NOMO-1 treated with DMSO at 0.1 percent for 48 hours (cell line): ENCODE data around the gene CNNM3.
A peak's percentile ranks its signal among the peaks of the same experiment; 100 is the strongest.

Experiments used
- DNase-seq: peaks from one replicate; lab custom pipeline; 2025; ENCODE audit not compliant: unreplicated experiment; lab: John Stamatoyannopoulos, UW

CNNM3 gene

DNA sequence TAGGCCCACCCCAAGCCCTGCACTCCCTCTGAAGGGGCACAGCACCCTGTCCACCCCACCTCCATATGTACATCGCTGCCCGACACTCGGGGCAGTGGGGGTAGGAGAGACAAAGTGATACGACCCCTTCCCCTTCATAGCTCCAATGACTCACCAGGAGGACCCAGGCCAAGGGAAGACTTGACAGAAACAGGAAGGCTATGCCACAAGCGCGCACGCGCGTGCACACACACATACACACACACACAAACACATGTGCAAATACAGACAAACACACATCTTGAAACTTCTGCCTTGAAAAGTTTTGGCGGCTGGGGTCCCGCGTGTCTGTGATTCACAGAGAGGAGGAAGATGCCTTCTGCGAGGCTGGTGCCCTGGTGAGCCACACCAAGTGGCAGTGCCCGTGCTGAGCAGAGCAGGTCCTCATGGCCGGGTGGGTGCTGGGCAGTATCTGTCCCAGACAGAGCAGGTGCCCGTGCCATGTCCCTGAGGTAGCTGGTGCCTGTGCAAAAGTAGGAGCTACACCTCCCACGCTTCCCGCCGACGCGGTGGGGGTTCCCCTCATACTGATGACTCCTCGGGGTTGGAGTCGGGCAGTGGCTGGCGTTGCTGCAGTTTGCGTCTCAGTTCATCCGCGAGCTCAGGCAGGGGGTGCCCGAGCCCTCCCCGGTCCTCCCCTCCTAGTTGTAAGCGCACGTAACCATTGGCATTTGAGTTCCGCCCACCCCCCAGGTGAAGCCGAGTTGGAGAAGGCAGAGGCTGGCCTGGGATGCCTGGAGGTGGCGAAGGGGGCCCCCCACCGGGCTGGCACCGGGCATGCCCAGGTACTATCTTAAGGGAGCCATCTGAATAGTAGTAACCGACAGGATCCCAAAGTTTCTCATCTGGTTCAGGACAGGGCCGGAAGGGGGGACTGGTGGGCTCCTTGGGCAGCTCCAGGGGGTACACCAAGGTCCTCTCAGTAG, 44.3 kb downstream of the CNNM3 start:
- DNase-seq, result no peak

DNA sequence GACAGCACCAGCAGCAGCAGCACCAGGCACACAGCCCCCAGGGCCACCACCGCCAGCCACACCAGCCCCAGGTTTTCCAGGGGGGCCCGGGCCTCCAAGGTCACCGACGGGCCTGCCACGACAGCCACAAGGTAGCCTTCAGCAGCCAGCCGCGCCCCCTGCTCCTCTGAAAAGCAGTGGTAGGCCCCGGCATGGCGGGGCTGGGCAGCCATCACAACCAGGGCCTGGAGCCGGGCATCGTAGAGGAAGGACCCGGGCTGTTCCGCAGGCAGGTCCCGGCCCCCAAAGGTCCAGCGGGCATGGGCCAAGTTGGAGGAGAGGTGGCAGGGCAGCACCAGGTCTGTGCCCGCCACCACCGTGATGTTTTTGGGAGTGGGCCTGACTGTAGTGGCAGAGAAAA, 45.0 kb downstream of the CNNM3 start:
- DNase-seq, result no peak

DNA sequence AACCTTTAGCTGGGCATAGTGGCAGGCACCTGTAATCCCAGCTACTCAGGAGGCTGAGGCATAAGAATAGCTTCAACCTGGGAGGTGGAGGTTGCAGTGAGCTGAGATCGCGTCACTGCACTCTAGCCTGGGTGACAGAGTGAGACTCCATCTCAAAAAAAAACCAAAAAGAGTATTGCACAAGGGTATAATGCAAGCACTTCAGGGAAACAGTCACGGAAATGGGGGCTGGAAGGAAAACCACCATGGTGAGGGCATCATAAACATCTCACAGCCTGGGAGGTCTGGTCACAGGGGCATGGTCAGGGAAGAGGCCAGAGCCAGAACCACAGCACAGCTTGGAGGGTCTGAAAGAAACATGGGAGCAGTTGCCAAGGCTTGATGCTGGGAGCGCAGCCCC, 47.0 kb downstream of the CNNM3 start:
- peak; percentile 27 for DNase-seq

DNA sequence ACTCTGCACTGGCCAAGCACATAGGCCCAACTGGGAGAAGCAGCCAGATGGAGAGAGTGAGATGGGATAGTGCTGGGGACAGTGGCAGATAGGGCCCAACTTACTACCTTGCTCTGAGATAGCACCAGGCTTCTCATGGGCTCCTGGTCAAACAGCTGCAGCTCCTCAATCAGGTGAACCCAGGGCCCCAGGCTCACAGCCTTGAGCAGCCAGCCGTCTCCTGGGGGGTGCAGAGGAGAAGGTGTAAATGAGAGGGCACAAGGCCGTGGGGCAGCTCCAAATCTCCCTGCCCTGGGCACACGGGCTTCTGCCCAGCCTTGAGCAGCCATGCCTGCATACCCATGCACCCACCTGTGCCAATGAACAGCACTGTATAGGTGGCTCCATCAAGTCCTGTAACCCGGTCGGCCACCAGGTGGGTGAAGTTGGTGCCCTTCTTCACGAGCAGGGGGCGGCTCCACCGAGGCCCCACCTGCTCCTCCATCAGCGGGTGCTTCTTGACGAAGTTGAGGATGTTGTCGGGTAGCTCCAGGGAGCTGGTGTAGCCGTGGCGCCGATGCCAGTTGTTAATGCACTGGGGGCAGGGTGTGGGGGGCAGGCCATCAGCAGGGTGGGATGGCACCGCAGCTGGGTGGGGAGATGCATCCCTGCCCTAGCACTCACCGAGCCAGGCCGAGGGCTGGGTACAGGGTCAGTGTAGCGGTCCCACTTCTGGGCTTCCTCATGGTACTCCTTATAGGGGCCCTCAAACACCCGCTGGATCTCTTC, 47.7 kb downstream of the CNNM3 start:
- DNase-seq, result no peak

DNA sequence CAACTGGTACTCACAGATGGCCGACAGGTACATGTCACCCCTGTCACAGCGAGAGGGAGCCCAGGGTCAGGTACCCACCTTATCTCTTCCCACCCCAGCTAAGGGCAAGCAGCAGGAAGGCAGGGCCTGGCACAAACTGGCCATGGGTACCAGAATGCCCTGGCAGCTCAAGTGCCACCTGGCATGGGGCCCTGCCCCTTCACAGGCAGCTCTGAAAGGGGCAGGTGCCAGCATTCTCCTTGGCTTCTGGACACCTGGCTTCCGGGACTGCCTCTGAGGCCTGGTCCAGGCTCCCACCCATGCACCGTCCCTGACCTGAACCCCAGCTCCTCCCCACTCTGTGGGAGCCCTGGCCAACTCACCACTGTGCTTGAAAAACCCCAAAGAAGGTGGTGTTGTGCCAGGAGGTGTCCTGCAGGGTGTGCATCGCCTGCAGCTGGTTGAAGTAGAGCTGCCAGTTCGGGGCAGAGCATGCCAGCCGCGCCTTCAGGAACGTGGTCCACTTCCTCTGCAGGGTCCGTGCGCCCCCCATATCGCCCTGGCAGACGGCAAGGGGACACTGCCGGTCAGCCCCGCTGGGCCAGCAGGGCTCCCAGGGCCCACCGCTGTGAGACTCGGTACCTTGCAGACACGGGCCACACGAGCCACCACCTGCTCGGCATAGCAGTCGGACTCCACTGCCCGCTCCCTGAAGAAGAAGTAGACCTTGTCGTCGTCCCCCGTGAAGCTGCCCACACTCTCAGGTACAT, 48.4 kb downstream of the CNNM3 start:
- no peak for DNase-seq

DNA sequence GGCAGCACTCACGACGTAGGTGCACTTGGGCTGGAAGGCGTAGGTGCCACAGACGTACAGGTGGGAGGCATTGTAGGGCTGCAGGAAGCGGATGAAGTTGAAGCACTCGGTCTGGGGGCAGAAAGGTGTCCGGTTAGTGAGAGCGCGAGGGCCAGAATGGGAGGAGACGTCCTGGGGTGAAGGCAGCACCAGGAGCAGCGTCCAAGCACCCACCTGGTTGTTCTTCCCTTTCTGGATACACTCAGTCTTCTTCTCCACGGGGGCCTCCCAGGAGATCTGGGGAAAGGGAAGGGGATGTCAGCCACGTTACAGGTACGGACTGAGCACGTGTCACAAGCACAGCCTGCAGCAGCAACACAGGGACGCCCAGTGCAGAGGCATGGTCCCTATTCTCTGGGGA, 49.6 kb downstream of the CNNM3 start:
- DNase-seq, result no peak

DNA sequence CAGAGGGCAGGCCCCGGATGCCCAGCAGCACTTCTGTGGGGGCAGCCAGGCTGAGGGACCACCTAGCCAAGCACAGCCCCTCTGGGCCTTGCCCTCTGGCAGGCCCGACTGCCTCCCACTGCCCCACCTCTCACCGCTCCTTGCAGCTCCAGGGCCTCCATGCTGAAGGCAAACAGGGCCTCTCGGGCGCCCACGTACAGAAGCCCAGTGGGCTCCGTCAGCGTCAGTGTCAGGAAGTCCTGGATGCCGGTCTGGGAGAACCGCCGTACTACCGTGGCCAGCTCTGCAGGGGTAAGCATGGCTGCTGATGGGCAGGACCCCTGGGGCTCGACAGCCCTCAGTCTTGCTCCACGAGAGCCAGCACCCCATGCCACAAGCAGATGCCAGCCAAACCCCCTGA, 50.1 kb downstream of the CNNM3 start:
- no peak for DNase-seq

DNA sequence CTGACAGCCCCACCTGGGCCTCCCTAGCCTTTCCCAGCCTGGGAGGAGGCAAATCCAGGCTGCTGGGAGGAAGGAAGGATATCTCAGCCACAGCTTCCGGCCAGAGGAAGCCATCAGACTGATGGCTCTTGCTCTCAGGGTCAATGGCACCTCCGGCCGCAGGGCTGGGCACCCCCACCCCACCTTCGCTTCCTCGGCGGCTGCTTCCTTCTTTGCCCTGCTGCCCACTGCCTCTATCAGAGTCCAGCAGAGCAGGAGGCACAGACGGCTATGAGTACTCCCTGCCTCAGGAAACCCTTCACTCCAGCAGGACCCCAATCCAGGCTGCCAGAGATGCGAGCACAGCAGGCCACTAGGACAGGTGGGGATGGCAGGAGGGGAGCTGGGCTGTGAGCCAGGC, 50.5 kb downstream of the CNNM3 start:
- DNase-seq, result no peak

DNA sequence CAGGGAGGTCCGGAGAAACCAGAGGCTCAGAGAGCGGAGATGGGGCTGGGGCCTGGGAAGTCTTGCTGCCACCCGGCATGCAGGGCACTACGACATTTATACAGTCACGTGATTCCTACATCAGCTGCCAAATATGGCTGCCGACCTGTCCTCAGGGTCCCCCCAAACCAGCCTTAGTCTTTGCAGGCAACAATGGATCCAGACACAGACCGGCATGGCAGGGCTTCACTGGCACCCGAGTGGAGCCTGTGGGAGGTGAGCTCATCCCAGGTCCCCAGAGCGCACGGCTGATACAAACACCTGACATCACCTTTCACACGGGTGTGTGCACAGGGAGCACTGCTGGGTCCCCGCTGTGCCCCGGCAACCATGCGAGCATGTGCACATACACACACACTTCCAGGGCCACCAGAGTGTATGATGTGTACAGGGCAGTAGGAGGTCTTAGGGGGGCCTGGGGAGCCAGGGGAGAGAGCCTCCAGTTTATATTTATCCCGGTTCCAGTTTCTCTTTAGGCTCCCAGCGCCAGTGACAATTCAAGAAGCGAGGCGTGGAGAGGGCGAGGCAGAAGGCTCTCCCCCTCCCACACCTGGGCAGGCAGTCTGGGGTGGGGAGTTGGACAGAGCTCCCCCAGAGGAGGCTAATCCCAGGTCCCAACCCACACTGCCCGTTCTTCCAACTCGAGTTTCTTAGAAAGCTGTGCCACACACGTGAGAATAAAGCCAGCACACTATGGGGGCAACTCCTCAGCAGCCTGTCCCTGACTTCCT, 51.1 kb downstream of the CNNM3 start:
- no peak for DNase-seq

DNA sequence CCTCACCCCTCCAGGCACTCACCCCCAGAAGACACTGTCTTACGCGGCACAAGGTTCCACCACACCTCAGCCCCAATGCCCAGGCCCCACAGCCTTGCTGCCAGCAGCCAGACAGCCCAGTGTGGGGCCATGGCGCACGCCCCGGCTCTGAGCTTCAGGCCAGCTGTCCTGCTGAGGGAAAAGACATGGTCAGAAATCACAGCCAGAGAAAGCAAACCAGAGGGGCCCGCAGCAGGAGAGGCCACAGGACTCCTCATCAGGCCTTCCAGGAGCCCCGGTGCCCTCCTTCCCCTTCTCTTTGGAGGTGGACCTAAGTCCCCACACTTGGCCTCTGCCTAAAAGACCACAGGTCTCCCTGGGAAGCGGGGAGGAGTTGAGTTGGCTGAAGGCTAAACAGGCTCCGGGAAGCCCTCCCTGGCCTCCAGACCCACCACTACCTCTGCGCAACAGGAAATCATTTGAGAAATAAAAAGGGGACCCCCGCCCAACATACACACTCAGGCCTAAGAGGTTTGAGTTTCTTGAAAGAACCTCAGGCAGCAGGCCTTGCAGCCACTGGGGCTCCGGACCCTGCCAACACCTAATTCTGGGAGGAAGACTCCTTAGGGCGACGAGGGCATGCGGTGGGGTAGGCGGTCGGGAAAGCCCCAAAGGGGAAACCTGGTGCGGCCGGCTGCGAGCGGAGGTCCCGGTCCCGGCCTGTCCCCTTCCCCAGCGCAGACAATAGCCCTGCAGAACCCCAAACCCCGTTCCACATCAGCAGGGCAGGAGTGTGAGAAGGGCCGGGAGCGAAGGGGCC, 51.9 kb downstream of the CNNM3 start:
- no peak for DNase-seq

DNA sequence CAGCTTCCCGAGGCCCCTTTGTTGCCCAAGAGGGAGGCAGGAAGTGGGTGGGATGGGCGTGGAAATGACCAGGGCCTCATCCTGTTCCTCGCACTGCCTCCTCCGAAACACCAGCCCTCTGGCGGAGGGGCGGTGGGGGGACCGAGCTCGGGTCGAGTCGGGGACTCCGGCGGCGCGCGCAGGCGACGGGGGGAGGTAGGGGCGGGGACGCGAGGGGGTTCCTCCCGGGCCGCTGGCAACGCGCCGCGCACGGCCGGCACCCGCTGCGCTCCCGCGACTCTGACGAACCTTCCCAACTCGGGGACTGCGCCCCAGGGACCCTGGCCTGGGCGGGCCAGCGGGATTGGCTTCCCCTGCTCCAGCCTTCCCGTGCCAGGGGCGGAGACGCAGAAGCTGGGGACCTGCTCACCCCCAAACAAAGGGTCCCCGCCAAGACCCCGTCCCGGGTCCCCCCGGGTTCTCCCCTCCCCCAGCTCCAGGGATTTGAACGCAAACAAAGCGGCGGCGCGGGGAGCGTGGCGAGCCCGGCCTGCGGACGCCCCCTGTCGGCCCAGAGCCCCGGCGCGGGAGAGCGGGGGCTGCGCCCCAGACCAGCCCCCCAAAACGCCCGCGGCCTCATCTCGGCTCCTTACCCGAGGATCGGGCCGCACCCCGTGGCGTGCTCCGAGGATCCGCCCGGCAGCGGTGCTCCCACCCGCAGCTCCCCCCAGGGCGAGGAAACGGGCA, 52.6 kb downstream of the CNNM3 start:
- peak; percentile 76 for DNase-seq

DNA sequence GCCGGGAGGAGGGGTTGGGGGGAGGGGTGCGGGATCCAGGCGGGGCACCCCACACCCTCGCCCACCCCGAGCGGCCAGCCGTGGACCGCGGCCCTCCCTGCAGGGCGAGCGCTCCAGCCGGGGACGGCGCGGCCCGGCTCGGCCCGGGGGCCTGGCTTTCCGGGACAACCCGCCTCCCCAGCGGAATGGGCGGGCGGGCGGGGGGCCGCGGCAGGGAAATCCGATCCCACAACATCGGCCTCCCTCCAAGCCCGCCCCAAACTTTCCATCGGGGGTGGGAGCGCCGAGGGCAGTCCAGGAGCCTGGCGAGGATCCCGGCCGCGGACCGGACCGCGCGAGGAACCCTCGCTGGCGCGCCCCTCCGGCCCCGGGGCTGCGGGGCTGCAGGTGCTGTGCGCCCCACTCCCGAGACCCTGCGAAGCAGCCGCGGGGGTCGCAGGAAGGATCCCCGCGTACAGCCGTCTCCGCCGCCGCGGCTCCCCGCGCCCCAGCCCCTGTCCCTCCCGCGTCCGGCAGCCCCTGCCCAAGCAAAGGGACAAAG, 53.3 kb downstream of the CNNM3 start:
- no peak for DNase-seq

DNA sequence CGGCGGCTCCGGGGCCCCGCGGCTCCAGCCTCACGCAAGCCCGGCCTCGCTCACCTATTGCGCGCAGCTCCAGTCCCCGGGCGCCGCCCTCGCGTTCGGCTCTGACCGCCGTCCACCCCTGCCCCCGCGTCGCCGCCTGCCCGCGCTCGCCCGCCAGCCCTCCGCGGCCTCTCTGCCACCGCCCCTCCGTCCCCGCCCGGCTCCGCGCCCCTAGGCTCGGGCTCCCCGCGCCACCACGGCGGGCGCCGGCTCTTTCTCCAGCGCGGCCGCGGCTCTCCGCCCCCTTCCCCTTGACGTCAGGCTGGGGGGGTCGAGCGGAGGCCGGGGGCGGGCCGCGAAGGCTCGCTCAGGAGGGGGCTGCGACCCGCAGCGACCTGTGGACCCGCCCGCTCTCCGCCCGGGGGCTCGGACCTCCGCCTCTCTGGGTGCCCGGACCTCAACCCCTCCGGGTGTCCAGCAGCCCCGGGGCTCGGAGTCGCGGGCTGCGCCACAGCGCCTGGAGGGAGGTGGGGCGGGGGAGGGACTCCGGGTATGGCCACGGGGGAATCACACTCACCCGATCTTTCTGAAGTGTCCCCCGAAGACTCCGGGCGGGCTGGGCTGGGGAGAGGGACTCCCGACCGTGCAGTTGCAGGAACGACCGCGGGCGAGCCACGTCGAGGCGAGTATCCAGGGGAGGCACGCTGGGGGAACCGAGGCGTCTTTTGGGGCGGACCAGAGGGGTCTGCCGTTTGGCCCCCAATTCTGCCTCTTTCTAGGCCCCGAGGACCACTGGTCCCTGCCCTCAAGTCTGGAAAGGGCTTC, 54.0 kb downstream of the CNNM3 start, which contains the start of gene SEMA4C:
Gene SEMA4C (minus strand): TSS at position 259 of the 804 bp plus-strand sequence. CDS start 2,194 bp downstream, outside the sequence.
- DNase-seq, result peak; percentile 36

DNA sequence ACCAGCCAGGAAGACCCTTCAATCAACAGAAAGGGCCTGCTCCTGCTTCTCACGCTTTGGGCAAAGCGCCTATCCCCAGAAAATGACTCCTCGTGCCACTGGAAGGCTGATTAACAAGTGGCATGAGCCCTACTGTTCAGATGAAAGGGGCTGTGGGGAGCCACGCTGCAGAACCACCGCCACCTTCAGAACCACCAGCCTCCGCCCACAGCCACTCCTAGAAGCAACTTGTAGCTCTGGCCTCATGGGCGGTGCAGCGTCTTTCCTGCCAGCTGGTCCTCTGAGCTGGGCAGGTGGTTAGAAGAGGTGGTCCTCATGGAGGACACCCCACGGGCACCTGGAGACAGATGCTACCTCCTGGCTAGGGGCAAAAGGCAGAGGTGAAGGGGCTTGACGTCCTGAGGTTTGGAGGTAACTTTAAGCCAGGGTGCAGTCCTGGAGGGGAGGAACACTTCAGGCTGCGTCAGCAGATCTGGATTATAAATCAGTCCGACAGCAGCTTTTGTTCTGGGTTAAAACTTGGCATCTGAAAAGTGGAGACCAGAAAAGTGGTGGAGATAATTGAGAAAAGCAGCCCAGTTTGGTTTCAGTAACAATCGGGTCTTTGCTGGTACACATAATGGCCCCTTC, 54.7 kb downstream of the CNNM3 start:
- DNase-seq, result no peak

DNA sequence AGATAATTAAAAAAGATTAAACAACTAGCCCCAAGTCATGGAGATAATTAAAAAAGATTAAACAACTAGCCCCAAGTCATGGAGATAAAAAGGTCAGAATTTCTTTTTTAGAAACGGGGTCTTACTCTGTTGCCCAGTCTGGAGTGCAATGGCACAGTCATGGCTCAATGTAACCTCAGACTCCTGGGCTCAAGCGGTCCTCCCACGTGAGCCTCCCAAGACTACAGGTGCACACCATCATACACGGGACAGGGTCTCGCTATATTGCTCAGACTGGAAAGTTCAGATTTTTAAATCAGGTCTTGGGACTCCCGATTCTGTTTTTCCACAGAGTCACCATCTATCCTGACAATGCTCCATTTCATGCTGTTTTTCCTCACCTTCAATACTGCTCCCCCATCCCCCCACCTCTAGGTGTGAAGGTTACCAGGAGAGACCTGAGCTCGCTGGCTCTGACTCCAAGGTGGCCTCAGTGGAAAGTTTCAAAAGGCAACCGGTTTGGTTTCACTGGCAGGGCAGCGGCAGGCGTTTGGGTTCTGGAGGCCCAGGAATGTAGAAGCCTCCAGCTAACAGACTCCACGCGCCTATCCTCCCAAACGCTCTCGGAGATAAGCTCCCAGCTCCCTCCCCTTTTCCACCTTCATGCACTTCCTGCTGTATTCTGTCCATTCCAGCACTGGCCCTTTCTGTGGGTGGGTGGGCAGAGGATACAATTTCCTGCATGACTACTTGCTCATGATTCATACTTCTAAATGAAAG, 56.7 kb downstream of the CNNM3 start:
- DNase-seq, result no peak

DNA sequence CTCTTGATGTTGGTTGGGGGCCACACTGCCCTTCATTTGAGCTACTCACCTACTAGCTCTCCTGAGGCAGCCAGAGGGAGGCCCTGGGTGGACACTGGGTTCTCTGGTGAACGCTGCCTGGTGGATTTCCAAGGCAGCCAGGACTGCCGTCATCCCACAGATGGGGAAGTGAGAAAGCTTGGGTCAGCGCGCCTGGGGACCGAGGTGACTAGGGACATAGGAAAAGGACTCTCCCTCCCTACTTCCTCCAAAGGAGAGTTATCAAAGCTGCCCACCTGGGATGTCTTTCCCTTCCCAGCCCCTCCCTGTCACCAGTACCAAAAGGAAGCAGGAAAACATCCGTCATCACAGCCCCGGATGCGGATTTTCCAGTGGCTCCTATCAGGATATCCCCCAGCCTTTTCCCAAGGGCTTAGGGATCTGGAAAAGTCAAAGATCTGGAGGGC, 57.6 kb downstream of the CNNM3 start:
- peak; percentile 11 for DNase-seq
